Liver (tissue), 9 donors: Measurements from ENCODE around the gene NMD3. TPM values are rescaled to one million over a fixed set of nuclear protein-coding genes. Genes with fewer than 3 reads are reported as not detected.

Source experiments
- DNase-seq: peaks from one replicate; pipeline ENCODE4 v3.0.0-alpha.2; 2017; ENCODE audit warnings: low spot score
- H3K27ac ChIP-seq, 2 donors: one replicate each; pipeline ENCODE4 v1.7.0; 2013; ENCODE audit warnings: inconsistent platforms in 2 of 2, low read length in 2 of 2, control low read depth in 1 of 2, low read depth in 1 of 2, mild to moderate bottlenecking in 1 of 2
- H3K27me3 ChIP-seq, 4 donors: one replicate each; pipeline versions ENCODE4 v1.6.1 to v1.7.0; 2013; ENCODE audit warnings: low read length in 3 of 4, inconsistent platforms in 1 of 4, mild to moderate bottlenecking in 1 of 4, moderate library complexity in 1 of 4; ENCODE audit not compliant: control insufficient read depth in 4 of 4, insufficient read depth in 4 of 4
- H3K36me3 ChIP-seq, 4 donors: one replicate each; pipeline versions ENCODE4 v1.6.1 to v1.7.0; 2013; ENCODE audit warnings: low read length in 3 of 4, mild to moderate bottlenecking in 3 of 4, low read depth in 1 of 4, moderate library complexity in 1 of 4; ENCODE audit not compliant: control insufficient read depth in 4 of 4, insufficient read depth in 3 of 4
- H3K4me1 ChIP-seq, 4 donors: one replicate each; pipeline versions ENCODE4 v1.6.1 to v1.7.0; 2013; ENCODE audit warnings: low read length in 3 of 4, mild to moderate bottlenecking in 3 of 4, moderate library complexity in 1 of 4; ENCODE audit not compliant: control insufficient read depth in 4 of 4, insufficient read depth in 4 of 4
- H3K4me3 ChIP-seq, 3 donors: one replicate each; pipeline versions ENCODE4 v1.6.1 to v1.7.0; 2013; ENCODE audit warnings: low read length in 3 of 3, control low read depth in 1 of 3, low read depth in 1 of 3, mild to moderate bottlenecking in 1 of 3
- H3K9ac ChIP-seq, 2 donors: one replicate each; pipeline ENCODE4 v1.7.0; 2013; ENCODE audit warnings: low read length in 2 of 2, mild to moderate bottlenecking in 2 of 2, moderate library complexity in 2 of 2, control low read depth in 1 of 2, low read depth in 1 of 2
- H3K9me3 ChIP-seq, 4 donors: one replicate each; pipeline versions ENCODE4 v1.6.1 to v1.7.0; 2013; ENCODE audit warnings: low read length in 3 of 4; ENCODE audit not compliant: control insufficient read depth in 4 of 4
- ATF3 ChIP-seq: IDR thresholded peaks from 2 replicates; pipeline ENCODE4 v1.6.1; 2016; ENCODE audit warnings: antibody characterized with exemption
- CTCF ChIP-seq: fragments of 150-350 bp; IDR thresholded peaks from 2 replicates; pipeline ENCODE4 v1.5.1; 2017; ENCODE audit warnings: improper control_type of control experiment, low read depth, low read length; ENCODE audit not compliant: missing input control
- EGR1 ChIP-seq, 2 donors: IDR thresholded peaks; 2 replicates each; pipeline ENCODE4 v1.6.1; 2016 to 2018; ENCODE audit warnings: antibody characterized with exemption in 2 of 2, low read depth in 2 of 2
- FOXA1 ChIP-seq: IDR thresholded peaks from 2 replicates; pipeline ENCODE4 v1.6.1; 2016; ENCODE audit warnings: antibody characterized with exemption
- FOXA2 ChIP-seq: IDR thresholded peaks from 2 replicates; pipeline ENCODE4 v1.6.1; 2016; ENCODE audit warnings: antibody characterized with exemption
- GABPA ChIP-seq, 2 donors: IDR thresholded peaks in 1 of 2; conservative IDR thresholded peaks in 1 of 2; 2 replicates each; pipeline ENCODE4 v1.6.1; 2016; ENCODE audit warnings: antibody characterized with exemption in 2 of 2, mild to moderate bottlenecking in 1 of 2, moderate library complexity in 1 of 2
- HNF4A ChIP-seq, 2 donors: conservative IDR thresholded peaks; 2 replicates each; pipeline ENCODE4 v1.6.1; 2016; ENCODE audit warnings: antibody characterized with exemption in 2 of 2, mild to moderate bottlenecking in 2 of 2
- HNF4G ChIP-seq: IDR thresholded peaks from 2 replicates; pipeline ENCODE4 v1.6.1; 2016; ENCODE audit warnings: antibody characterized with exemption
- JUND ChIP-seq, 2 donors: IDR thresholded peaks; 2 replicates each; pipeline ENCODE4 v1.6.1; 2016; ENCODE audit warnings: antibody characterized with exemption in 2 of 2
- MAX ChIP-seq: IDR thresholded peaks from 2 replicates; pipeline ENCODE4 v1.6.1; 2016; ENCODE audit warnings: antibody characterized with exemption
- NR2F2 ChIP-seq: IDR thresholded peaks from 2 replicates; pipeline ENCODE4 v1.6.1; 2016; ENCODE audit warnings: antibody characterized with exemption
- RAD21 ChIP-seq, 2 donors: IDR thresholded peaks; 2 replicates each; pipeline ENCODE4 v1.6.1; 2016; ENCODE audit warnings: antibody characterized with exemption in 2 of 2, mild to moderate bottlenecking in 2 of 2
- REST ChIP-seq: IDR thresholded peaks from 2 replicates; pipeline ENCODE4 v1.6.1; 2016; ENCODE audit warnings: antibody characterized with exemption, mild to moderate bottlenecking
- RXRA ChIP-seq, 2 donors: IDR thresholded peaks; 2 replicates each; pipeline ENCODE4 v1.6.1; 2017 to 2018; ENCODE audit warnings: antibody characterized with exemption in 2 of 2, mild to moderate bottlenecking in 1 of 2
- SP1 ChIP-seq: IDR thresholded peaks from 2 replicates; pipeline ENCODE4 v1.6.1; 2018; ENCODE audit warnings: antibody characterized with exemption, mild to moderate bottlenecking
- TAF1 ChIP-seq: conservative IDR thresholded peaks from 2 replicates; pipeline ENCODE4 v1.6.1; 2016; ENCODE audit warnings: antibody characterized with exemption, mild to moderate bottlenecking
- YY1 ChIP-seq: IDR thresholded peaks from 2 replicates; pipeline ENCODE4 v1.6.1; 2016; ENCODE audit warnings: antibody characterized with exemption, mild to moderate bottlenecking
- ZBTB33 ChIP-seq: IDR thresholded peaks from 2 replicates; pipeline ENCODE4 v1.6.1; 2016; ENCODE audit warnings: antibody characterized with exemption
- WGBS: extraction: QIAGEN DNeasy Blood & Tissue Kit; methylation state at CpG from one replicate; pipeline ENCODE4 v1.1.7; 2013; 5-methylcytosine and 5-hydroxymethylcytosine counted together
- polyA plus RNA-seq, 2 donors: library from polyadenylated mRNA; stranded (reverse) in 1 of 2; unstranded in 1 of 2; fragments of 200-250 nt in 1 of 2; fragments of >200 nt in 1 of 2; fragmentation: Nextera tagmentation in 1 of 2; extraction: Ambion mirVana in 1 of 2; gene quantifications; one replicate each; pipeline versions ENCODE4 v1.2.1 to v1.2.3, GENCODE V29; 2013 to 2015
- total RNA-seq, 2 donors: library from RNA; depleted of rRNA; stranded (reverse); fragments of >200 nt; gene quantifications; one replicate each; pipeline ENCODE4 v1.2.3, GENCODE V29; 2014
- donor health status: healthy.
- donor health status: healthy.
- donor health status: healthy.
- donor health status: healthy.
- donor health status: healthy.

NMD3 gene
- total and polyA plus RNA-seq, 4 donors: 19.9 to 58.7 (median 36.6) TPM

- TF ChIP-seq TAF1: no peak
- TF ChIP-seq JUND (IDR thresholded peaks at IDR 0.05): no peak
- TF ChIP-seq REST: no peak
Measured at GRCh38 chr3:161213644-161214043, 7.5 kb upstream of the NMD3 start (continued).

- Histone ChIP-seq H3K36me3 (no peaks in the 10 kb centered on the region), H3K27ac (no peak overlapping the region), H3K4me3 (no peak overlapping the region), H3K9ac (no peak overlapping the region), H3K9me3 (no peaks in the 10 kb centered on the region), H3K27me3 (no peaks in the 10 kb centered on the region), H3K4me1 (peaks cover 0 to 4% (median 0%) of the 10 kb centered on the region in 4 donors)
- TF ChIP-seq EGR1 (IDR thresholded peaks at IDR 0.05; ENCODE audit: low read depth in 2 of 2) (no peak), FOXA1 (no peak), FOXA2 (no peak), RAD21 (IDR thresholded peaks at IDR 0.05) (no peak), RXRA (IDR thresholded peaks at IDR 0.05) (no peak), SP1 (peak; percentile 9), HNF4G (peak; percentile 75), CTCF (no peak), ATF3 (no peak), GABPA (IDR thresholded peaks at IDR 0.05 in 1 of 2, conservative IDR thresholded peaks at IDR 0.05 in 1 of 2) (no peak), TAF1 (no peak), YY1 (no peak), JUND (IDR thresholded peaks at IDR 0.05) (no peak), HNF4A (conservative IDR thresholded peaks at IDR 0.05) (peak; percentile 78 to 94), NR2F2 (no peak), ZBTB33 (no peak), MAX (no peak), REST (no peak)
- DNase-seq: no peak
- WGBS: 55% methylated on average over 4 of the region's 4 CpGs
Measured at GRCh38 chr3:161215185-161215584, 5.9 kb upstream of the NMD3 start.
